A549 (cell line): ENCODE data around the gene ITIH5.

Experiments used
- CHD2 ChIP-seq: fragments of 150-350 bp; IDR thresholded peaks from 2 replicates; pipeline ENCODE4 v1.6.1; 2014; ENCODE audit warnings: low read length; ENCODE audit not compliant: partially characterized antibody
- RNF2 ChIP-seq: fragments of 200-600 bp; sonication (generic); IDR thresholded peaks from 2 replicates; pipeline ENCODE4 v1.6.1; 2016; ENCODE audit warnings: low read depth, mild to moderate bottlenecking, antibody characterized with exemption, moderate library complexity, borderline replicate concordance

- TF ChIP-seq RNF2 (no peak), CHD2 (no peak)
Observed at GRCh38 chr10:7565871-7566270, 100.9 kb downstream of the ITIH5 start.
